OCI-LY3 (cell line): Measurements from ENCODE around the gene FEM1B.

Experiments used
- H2AFZ ChIP-seq: fragments of 200-600, 300-600 bp; shearing (Covaris generic); 2 replicates; pipeline ENCODE4 v1.6.0; 2014; ENCODE audit warnings: antibody characterized with exemption, low read depth, low read length
- H3K27ac ChIP-seq: fragments of 200-600, 300-600 bp; sonication (generic); 2 replicates; pipeline ENCODE4 v1.5.1; 2014; ENCODE audit warnings: mild to moderate bottlenecking, low read length, moderate library complexity, mixed read lengths
- H3K27me3 ChIP-seq: fragments of 200-600, 300-600 bp; sonication (generic); 2 replicates; pipeline ENCODE4 v1.6.1; 2014; ENCODE audit warnings: low read depth, low read length, mixed read lengths
- H3K36me3 ChIP-seq: fragments of 200-600, 300-600 bp; sonication (generic); replicated peaks from 2 replicates; pipeline ENCODE3; 2014; ENCODE audit warnings: low read depth, low read length, mixed read lengths
- H3K4me1 ChIP-seq: fragments of 300-600, 200-600 bp; sonication (generic); 2 replicates; pipeline ENCODE4 v1.6.1; 2014; ENCODE audit warnings: low read length, mixed read lengths
- H3K4me2 ChIP-seq: fragments of 200-600, 300-600 bp; sonication (generic); 2 replicates; pipeline ENCODE4 v1.6.1; 2014; ENCODE audit warnings: low read length, mixed read lengths
- H3K4me3 ChIP-seq: fragments of 300-600, 200-600 bp; sonication (generic); 2 replicates; pipeline ENCODE4 v1.5.1; 2014; ENCODE audit warnings: antibody characterized with exemption, mild to moderate bottlenecking, low read length, moderate library complexity
- H3K79me2 ChIP-seq: fragments of 300-600, 200-600 bp; shearing (Covaris generic); 2 replicates; pipeline ENCODE4 v1.6.1; 2014; ENCODE audit warnings: mild to moderate bottlenecking, low read length, mixed read lengths
- H3K9ac ChIP-seq: fragments of 300-600, 200-600 bp; shearing (Covaris generic); 2 replicates; pipeline ENCODE4 v1.6.0; 2014; ENCODE audit warnings: mild to moderate bottlenecking, low read length, moderate library complexity
- H3K9me3 ChIP-seq: fragments of 200-600, 300-600 bp; shearing (Covaris generic); 2 replicates; pipeline ENCODE4 v1.6.1; 2014; ENCODE audit warnings: low read length, mixed read lengths; ENCODE audit not compliant: insufficient read depth
- H4K20me1 ChIP-seq: fragments of 200-600, 300-600 bp; sonication (generic); 2 replicates; pipeline ENCODE4 v1.6.1; 2016; ENCODE audit warnings: low read length, mixed read lengths; ENCODE audit not compliant: insufficient read depth
- EZH2phosphoT487 ChIP-seq: fragments of 200-600 bp; shearing (Covaris generic); IDR thresholded peaks from 2 replicates; pipeline ENCODE4 v1.6.1; 2018; ENCODE audit warnings: antibody characterized with exemption, mixed run types, low read depth
- TF ChIP-seq, protein P1 (sequence below): fragments of 200-600, 300-600 bp; sonication (generic); IDR thresholded peaks from 2 replicates; pipeline ENCODE4 v1.5.1; 2014; ENCODE audit warnings: antibody characterized with exemption, low read length, low read depth

FEM1B gene

GRCh38 chr15:68292157-68292781 lies 14.7 kb downstream of the FEM1B start:
- Histone ChIP-seq H3K79me2 (peaks cover 72% of the 10 kb centered on the region), H3K4me1 (peaks cover 14% of the 10 kb centered on the region; the same call in 1 of the 2 replicates), H3K9me3 (no peaks in the 10 kb centered on the region)

GRCh38 chr15:68292967-68293366 lies 15.4 kb downstream of the FEM1B start:
- Histone ChIP-seq H3K36me3 (peaks cover 61% of the 10 kb centered on the region), H3K27me3 (no peaks in the 10 kb centered on the region), H3K79me2 (peaks cover 69% of the 10 kb centered on the region), H3K4me3 (no peak overlapping the region), H2AFZ (no peak overlapping the region), H3K9ac (no peak overlapping the region), H3K4me1 (peaks cover 19% of the 10 kb centered on the region), H3K27ac (no peak overlapping the region), H4K20me1 (peaks cover 33% of the 10 kb centered on the region), H3K4me2 (no peak overlapping the region), H3K9me3 (no peaks in the 10 kb centered on the region)
- TF ChIP-seq, protein P1, sequence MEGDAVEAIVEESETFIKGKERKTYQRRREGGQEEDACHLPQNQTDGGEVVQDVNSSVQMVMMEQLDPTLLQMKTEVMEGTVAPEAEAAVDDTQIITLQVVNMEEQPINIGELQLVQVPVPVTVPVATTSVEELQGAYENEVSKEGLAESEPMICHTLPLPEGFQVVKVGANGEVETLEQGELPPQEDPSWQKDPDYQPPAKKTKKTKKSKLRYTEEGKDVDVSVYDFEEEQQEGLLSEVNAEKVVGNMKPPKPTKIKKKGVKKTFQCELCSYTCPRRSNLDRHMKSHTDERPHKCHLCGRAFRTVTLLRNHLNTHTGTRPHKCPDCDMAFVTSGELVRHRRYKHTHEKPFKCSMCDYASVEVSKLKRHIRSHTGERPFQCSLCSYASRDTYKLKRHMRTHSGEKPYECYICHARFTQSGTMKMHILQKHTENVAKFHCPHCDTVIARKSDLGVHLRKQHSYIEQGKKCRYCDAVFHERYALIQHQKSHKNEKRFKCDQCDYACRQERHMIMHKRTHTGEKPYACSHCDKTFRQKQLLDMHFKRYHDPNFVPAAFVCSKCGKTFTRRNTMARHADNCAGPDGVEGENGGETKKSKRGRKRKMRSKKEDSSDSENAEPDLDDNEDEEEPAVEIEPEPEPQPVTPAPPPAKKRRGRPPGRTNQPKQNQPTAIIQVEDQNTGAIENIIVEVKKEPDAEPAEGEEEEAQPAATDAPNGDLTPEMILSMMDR, result no peak
- no peak for TF ChIP-seq EZH2phosphoT487

More at GRCh38 chr15:68292157-68292781, 14.7 kb downstream of the FEM1B start:
- H3K36me3 ChIP-seq, result peaks cover 58% of the 10 kb centered on the region
- H2AFZ ChIP-seq, result no peak overlapping the region
- H3K4me2 ChIP-seq, result no peak overlapping the region
- no peaks in the 10 kb centered on the region for H3K27me3 ChIP-seq
- no peak overlapping the region for H3K27ac ChIP-seq
- no peak overlapping the region for H3K4me3 ChIP-seq
- peaks cover 37% of the 10 kb centered on the region for H4K20me1 ChIP-seq
- no peak for TF ChIP-seq EZH2phosphoT487
- TF ChIP-seq, protein P1, result no peak
- no peak overlapping the region for H3K9ac ChIP-seq

GRCh38 chr15:68295014-68295805 lies 17.7 kb downstream of the FEM1B start:
- Histone ChIP-seq H3K36me3 (peaks cover 56% of the 10 kb centered on the region), H3K79me2 (peaks cover 48% of the 10 kb centered on the region), H3K4me1 (peaks cover 41% of the 10 kb centered on the region), H3K9ac (no peak overlapping the region), H3K4me3 (no peak overlapping the region), H3K27ac (no peak overlapping the region), H3K9me3 (no peaks in the 10 kb centered on the region), H3K4me2 (no peak overlapping the region), H4K20me1 (peaks cover 16% of the 10 kb centered on the region), H2AFZ (no peak overlapping the region), H3K27me3 (no peaks in the 10 kb centered on the region)
- TF ChIP-seq, protein P1, result no peak
- TF ChIP-seq EZH2phosphoT487, result no peak

DNA sequence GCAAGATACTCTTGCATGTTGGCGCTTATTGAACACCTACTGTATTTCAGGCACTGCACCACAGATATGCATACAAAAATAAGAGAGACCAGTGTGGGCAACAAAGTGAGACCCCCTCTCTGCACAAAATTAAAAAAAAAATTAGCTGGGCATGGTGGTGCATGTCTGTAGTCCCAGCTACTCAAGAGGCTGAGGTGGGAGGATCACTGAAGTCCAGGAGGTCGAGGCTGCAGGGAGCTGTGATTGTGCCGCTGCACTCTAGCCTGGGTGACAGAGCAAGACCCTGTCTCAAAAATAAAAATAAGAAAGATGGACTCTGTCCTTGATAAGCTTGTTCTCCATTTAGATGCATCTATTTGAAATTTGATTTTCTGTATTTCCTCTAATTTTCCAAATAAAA lies 20.8 kb downstream of the FEM1B start:
- peaks cover 32% of the 10 kb centered on the region for H3K36me3 ChIP-seq
- peak overlapping the region; percentile 45; the same call in 1 of the 2 replicates for H3K9ac ChIP-seq
- H3K27me3 ChIP-seq, result no peaks in the 10 kb centered on the region
- H2AFZ ChIP-seq, result no peak overlapping the region
- peak overlapping the region; percentile 89 for H3K27ac ChIP-seq
- H4K20me1 ChIP-seq, result no peaks in the 10 kb centered on the region
- H3K4me3 ChIP-seq, result peak overlapping the region; percentile 67
- peaks cover 17% of the 10 kb centered on the region for H3K79me2 ChIP-seq
- peak overlapping the region; percentile 63 for H3K4me2 ChIP-seq
- H3K4me1 ChIP-seq, result peaks cover 42% of the 10 kb centered on the region
- no peaks in the 10 kb centered on the region for H3K9me3 ChIP-seq
- TF ChIP-seq, protein P1, result no peak
- TF ChIP-seq EZH2phosphoT487, result no peak
